ENCODE data around the gene GPLD1. TPM values are rescaled to one million over a fixed set of nuclear protein-coding genes. Genes with fewer than 3 reads are reported as not detected.
"Not testable (repeated sequence)": the region's sequence is repeated elsewhere in the genome, so short reads cannot be mapped to it uniquely, and the experiment has no call there.

Gene GPLD1
- total RNA-seq, 1 donor, result 0.72 TPM

GRCh38 chr6:24517659-24518543, 28.5 kb upstream of the GPLD1 start:
- no peak overlapping the region for H3K4me3 ChIP-seq (ENCODE audit: insufficient read depth, low read length)
- DNase-seq (ENCODE audit: insufficient read length, low spot score, missing footprints), result no peak
- H3K27me3 ChIP-seq (ENCODE audit: insufficient read depth, low read length), result no peaks in the 10 kb centered on the region
- no peak overlapping the region for H2AFZ ChIP-seq (ENCODE audit: low read length)
- no peaks in the 10 kb centered on the region for H3K9me3 ChIP-seq (ENCODE audit: low read depth, low read length)
- no peak overlapping the region for H3K27ac ChIP-seq (ENCODE audit: low read depth, low read length)
- no peaks in the 10 kb centered on the region for H3K79me2 ChIP-seq (ENCODE audit: insufficient read depth, low read length)
- TF ChIP-seq CTCF (IDR thresholded peaks at IDR 0.05; ENCODE audit: extremely low read depth, low read depth, low read length), result no peak
- H3K36me3 ChIP-seq (ENCODE audit: insufficient read depth, low read length), result no peaks in the 10 kb centered on the region
- no peaks in the 10 kb centered on the region for H3K4me1 ChIP-seq (ENCODE audit: insufficient read depth, low read length)
- H3K4me2 ChIP-seq (ENCODE audit: insufficient read depth, low read length), result no peak overlapping the region
- no peaks in the 10 kb centered on the region for H4K20me1 ChIP-seq (ENCODE audit: insufficient read depth, low read length)

DNA sequence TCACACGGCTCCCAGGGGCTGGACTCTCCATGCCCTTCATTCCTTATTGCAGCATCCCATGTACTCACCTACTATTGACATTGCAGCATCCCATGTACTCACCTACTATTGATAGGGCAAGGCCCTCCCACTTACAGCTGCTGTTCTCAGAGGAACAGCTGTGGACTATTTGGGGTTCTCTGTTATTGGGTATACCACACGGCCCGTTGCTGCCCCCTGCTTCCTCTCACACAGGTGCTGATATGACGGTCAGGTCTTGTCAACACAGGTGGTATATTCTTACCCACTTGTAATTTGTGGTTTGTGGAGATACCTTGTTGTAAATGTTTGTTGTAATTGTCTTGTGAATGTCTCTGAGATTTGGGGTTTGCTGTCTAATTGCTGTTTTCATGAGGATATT, 24.2 kb upstream of the GPLD1 start:
- no peak overlapping the region for H2AFZ ChIP-seq (ENCODE audit: low read length)
- H3K36me3 ChIP-seq (ENCODE audit: insufficient read depth, low read length), result no peaks in the 10 kb centered on the region
- H3K9me3 ChIP-seq (ENCODE audit: low read depth, low read length), result no peaks in the 10 kb centered on the region
- no peak overlapping the region for H3K4me3 ChIP-seq (ENCODE audit: insufficient read depth, low read length)
- no peak for TF ChIP-seq CTCF (IDR thresholded peaks at IDR 0.05; ENCODE audit: extremely low read depth, low read depth, low read length)
- DNase-seq (ENCODE audit: insufficient read length, low spot score, missing footprints), result no peak
- no peaks in the 10 kb centered on the region for H4K20me1 ChIP-seq (ENCODE audit: insufficient read depth, low read length)
- H3K27ac ChIP-seq (ENCODE audit: low read depth, low read length), result no peak overlapping the region
- H3K4me2 ChIP-seq (ENCODE audit: insufficient read depth, low read length), result no peak overlapping the region
- no peaks in the 10 kb centered on the region for H3K27me3 ChIP-seq (ENCODE audit: insufficient read depth, low read length)
- no peaks in the 10 kb centered on the region for H3K4me1 ChIP-seq (ENCODE audit: insufficient read depth, low read length)
- no peaks in the 10 kb centered on the region for H3K79me2 ChIP-seq (ENCODE audit: insufficient read depth, low read length)

DNA sequence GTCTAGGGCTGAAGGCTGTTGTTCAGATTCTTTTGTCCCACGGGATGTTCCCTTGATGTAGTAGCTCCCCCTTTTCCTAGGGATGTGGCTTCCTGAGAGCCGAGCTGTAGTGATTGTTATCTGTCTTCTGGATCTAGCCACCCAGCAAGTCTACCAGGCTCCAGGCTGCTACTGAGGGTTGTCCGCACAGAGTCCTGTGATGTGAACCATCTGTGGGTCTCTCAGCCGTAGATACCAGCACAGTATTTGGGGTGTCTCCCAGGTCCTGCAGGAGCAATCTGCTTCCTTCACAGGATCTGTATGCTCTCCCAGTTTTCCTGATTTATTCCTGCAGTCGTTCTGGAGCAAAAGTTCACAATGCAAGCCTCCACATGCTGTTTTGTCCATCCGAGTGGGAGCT, 22.6 kb upstream of the GPLD1 start:
- H3K79me2 ChIP-seq (ENCODE audit: insufficient read depth, low read length); H2AFZ ChIP-seq (ENCODE audit: low read length); H3K9me3 ChIP-seq (ENCODE audit: low read depth, low read length); H3K36me3 ChIP-seq (ENCODE audit: insufficient read depth, low read length); H4K20me1 ChIP-seq (ENCODE audit: insufficient read depth, low read length); H3K4me1 ChIP-seq (ENCODE audit: insufficient read depth, low read length); H3K4me3 ChIP-seq (ENCODE audit: insufficient read depth, low read length); H3K27ac ChIP-seq (ENCODE audit: low read depth, low read length); H3K27me3 ChIP-seq (ENCODE audit: insufficient read depth, low read length); DNase-seq (ENCODE audit: insufficient read length, low spot score, missing footprints); H3K4me2 ChIP-seq (ENCODE audit: insufficient read depth, low read length): not testable (repeated sequence)

GRCh38 chr6:24506814-24507520, 17.6 kb upstream of the GPLD1 start:
- no peaks in the 10 kb centered on the region for H3K79me2 ChIP-seq (ENCODE audit: insufficient read depth, low read length)

More at GRCh38 chr6:24506814-24507520, 17.6 kb upstream of the GPLD1 start:
- Histone ChIP-seq H3K36me3 (ENCODE audit: insufficient read depth, low read length) (no peaks in the 10 kb centered on the region), H3K27ac (ENCODE audit: low read depth, low read length) (no peak overlapping the region), H2AFZ (ENCODE audit: low read length) (no peak overlapping the region), H4K20me1 (ENCODE audit: insufficient read depth, low read length) (no peaks in the 10 kb centered on the region), H3K4me2 (ENCODE audit: insufficient read depth, low read length) (no peak overlapping the region), H3K4me1 (ENCODE audit: insufficient read depth, low read length) (no peaks in the 10 kb centered on the region), H3K4me3 (ENCODE audit: insufficient read depth, low read length) (no peak overlapping the region), H3K9me3 (ENCODE audit: low read depth, low read length) (no peaks in the 10 kb centered on the region), H3K27me3 (ENCODE audit: insufficient read depth, low read length) (no peaks in the 10 kb centered on the region)
- no peak for TF ChIP-seq CTCF (IDR thresholded peaks at IDR 0.05; ENCODE audit: extremely low read depth, low read depth, low read length)
- no peak for DNase-seq (ENCODE audit: insufficient read length, low spot score, missing footprints)
